HG03469 (cell line): ENCODE data around the gene BRI3.

Experiments used
- ATAC-seq: cut with Tn5 transposase; IDR thresholded peaks from one replicate; pipeline ENCODE4 v1.9.1; 2021; ENCODE audit warnings: mild to moderate bottlenecking, moderate library complexity, moderate number of reproducible peaks; ENCODE audit not compliant: unreplicated experiment

BRI3 gene

GRCh38 chr7:98280791-98281756, at the start of gene BRI3:
Gene BRI3, plus strand, starts transcription at chr7:98281686. Its CDS starts 110 bp downstream, at chr7:98281796.
- peak; percentile 41 for ATAC-seq

DNA sequence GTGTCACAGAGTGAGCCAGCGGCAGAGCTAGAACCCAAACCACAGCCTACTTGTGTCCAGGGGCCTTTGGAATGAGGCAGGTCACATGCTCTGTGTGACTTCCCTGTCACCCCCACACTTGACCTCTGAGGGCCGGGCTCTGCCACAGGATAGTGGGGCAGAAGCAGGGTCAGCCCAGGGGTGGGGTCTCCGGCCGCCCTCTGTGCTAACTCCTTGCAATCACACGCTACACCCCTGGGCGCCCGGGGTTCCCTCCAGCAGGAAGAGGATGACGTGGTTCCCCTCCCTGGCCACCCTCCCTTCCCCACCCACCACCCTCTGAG, 49.3 kb upstream of the BRI3 start:
- no peak for ATAC-seq

DNA sequence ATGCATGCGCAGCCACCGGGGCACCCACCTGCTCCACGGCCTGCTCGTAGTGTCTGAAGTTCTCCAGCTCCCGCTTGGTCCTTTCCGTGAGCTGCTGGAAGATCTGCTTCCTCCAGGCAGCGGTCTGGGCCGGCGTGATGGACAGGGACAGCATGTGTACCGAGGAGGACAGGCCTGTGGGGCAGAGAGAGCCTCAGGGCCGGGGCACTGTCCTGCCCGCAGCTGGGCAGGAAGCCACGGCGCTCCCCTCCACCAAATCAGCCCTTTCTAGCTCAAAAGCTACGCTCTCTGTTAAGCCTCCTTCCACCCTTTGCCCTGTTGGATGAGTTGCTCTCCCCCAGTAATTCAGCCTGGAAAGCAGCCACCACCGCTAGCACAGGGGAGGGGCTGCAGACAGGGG, 48.7 kb upstream of the BRI3 start:
- ATAC-seq, result no peak

DNA sequence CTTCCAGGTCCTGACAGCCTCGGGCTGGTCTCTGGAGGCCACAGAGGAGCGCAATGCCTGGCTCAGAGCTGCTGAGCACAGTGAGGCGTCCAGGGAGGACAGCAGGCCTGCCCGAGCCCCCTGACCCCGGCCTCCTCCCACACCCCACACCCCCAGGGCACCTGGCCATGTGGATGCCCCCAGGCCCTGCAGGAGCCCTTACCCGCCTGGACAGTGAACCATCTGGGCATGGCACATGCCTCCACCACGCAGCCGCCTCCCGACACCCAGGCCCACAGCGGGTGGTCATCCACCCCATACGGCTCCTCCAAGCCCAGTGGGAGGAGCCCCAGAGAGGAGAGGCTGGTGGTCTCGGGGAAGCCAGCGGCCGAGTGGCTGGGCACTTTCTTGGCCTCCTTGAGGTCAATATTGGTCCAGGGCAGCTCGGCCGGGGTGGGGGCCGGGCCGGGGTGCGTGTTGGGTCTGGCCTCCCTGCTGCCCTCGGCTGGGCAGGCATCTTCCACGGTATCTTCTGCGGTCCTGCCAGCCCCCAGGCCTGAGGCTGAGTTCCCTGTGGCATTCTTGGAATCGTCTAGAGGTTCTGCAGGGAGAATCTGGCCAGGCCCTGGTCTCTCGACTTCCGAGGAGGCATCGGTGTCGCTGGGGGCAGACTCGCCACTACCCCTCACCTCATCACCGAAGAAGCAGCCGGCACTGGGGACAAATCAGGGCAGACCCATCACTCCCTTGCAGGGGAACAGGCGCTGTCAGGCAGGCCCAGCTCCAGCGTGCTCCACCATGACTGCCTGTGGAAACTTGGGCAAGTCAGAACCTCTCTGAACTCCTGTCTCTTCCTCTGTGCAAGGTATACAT, 48.0 kb upstream of the BRI3 start:
- ATAC-seq, result no peak

GRCh38 chr7:98234429-98235147, 46.9 kb upstream of the BRI3 start:
- no peak for ATAC-seq

GRCh38 chr7:98235901-98236300, 45.6 kb upstream of the BRI3 start:
- no peak for ATAC-seq

- ATAC-seq, result no peak
Measured at GRCh38 chr7:98236355-98237185, 44.9 kb upstream of the BRI3 start.

DNA sequence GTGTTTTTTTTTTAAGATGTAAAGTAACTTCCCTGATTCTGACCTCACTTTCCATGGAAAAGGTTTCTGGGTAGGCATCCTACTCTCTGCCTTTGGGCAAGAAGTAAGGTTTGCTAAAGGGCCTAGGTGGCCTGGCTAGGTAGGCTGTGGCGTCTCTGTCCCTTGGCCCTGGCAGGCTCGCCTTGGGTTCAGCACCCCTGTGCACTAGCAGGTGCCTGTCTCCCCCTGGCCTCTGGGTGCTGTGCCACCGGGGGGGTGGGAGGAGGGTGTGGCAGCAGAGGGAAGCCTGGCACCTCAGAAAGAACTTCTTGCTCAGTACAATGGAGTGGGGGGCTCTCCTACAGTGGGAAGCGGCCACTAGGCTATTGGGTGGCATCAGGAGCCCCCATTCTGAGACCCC, 43.4 kb upstream of the BRI3 start:
- ATAC-seq, result no peak

GRCh38 chr7:98238976-98239375, 42.5 kb upstream of the BRI3 start:
- ATAC-seq, result no peak

- ATAC-seq, result no peak
Measured at GRCh38 chr7:98240961-98241673, 40.4 kb upstream of the BRI3 start.

DNA sequence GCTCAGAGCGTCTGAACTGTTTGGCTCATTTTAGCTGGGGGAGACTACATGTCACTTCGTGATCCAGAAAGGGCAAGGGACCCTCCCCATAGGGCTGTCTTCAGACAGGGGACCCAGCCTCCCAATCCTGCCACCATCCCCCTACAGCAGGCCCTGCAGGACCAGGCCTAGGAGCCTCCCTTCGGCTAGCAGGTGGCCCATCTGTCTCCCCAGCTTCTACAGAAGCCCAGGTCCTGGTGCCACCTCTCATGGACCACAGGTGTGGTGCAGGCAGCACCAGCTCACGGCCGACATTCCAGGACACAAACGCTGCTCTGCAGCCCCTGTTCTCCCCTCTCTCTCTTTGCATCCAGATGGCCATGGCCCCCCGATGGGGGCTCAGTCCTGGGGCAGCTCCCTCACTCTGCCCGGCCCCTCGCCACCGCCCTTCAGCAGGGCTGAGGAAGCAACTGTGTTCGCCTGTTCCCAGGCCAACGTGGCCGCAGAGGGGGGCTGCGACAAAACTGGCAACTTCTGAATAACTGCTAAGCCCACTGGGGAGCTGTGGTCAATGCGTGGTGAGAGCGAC, 39.7 kb upstream of the BRI3 start:
- ATAC-seq, result no peak

- no peak for ATAC-seq
Measured at GRCh38 chr7:98242342-98242741, 39.1 kb upstream of the BRI3 start.

DNA sequence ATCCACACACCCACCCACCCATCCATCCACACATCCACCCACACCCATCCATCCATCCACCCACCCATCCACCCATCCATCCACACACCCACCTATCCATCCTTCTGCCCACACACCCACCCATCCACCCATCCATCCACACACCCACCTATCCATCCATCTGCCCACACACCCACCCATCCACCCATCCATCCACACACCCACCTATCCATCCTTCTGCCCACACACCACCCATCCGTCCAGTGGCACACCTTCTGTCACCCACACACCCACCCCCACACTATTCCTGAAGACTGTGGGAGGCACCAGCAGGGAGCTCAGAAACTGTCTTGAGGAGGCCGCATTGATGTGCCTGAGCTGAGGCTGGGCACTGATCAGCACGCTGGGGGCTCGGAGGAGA, 38.6 kb upstream of the BRI3 start:
- no peak for ATAC-seq

- ATAC-seq, result no peak
Measured at GRCh38 chr7:98244871-98245270, 36.6 kb upstream of the BRI3 start.

GRCh38 chr7:98248156-98248555, 33.3 kb upstream of the BRI3 start:
- ATAC-seq, result no peak

DNA sequence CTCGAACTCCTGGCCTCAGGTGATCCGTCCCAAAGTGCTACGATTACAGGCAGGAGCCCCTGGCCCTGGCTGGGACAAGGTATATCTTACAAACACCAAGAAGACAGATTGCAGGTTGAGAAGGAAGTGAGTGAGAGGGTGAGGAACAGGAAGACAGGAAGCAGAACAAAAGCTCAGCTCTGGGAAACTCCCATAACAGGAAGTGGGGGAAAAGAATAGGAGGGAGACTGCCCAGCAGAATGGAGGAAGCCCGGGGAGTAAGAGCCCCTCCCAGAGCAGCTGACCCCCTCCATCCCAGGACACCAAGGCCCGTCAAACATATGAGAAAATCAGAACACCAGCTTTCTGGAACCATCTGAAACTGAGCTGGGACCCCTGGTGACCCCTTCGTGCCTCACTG, 32.4 kb upstream of the BRI3 start:
- ATAC-seq, result no peak

DNA sequence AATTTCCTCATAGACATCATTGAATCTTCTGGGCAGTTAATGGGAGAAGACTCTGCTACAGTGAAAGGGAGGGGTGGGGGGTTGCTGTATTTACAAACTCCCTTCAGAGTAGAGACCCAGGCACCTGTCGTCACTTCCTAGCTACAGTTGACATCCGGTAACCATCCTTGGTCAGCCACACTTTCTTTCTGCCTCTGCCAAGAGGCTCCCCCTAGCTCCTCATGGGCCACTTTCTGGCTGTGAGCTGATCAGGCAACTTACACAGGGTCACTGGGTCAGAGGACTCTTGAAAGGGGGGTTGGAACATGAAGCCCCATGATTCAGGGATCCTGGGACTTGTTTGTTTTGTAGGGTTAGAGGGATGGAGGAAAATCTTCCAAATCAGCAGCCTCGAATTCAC, 30.7 kb upstream of the BRI3 start:
- ATAC-seq, result no peak

GRCh38 chr7:98251231-98251600, 30.3 kb upstream of the BRI3 start:
- peak; percentile 28 for ATAC-seq

- peak; percentile 97 for ATAC-seq
Measured at GRCh38 chr7:98251601-98252424, 29.7 kb upstream of the BRI3 start, which contains the start of gene TECPR1. Gene TECPR1, minus strand, starts transcription at chr7:98252232. Its CDS starts 6,086 bp downstream, at chr7:98246146.
